SK-N-SH (cell line): ENCODE measurements around the gene ATP6V1G3. TPM values are rescaled to one million over a fixed set of nuclear protein-coding genes. Genes with fewer than 3 reads are reported as not detected.
A peak's percentile ranks its signal among the peaks of the same experiment; 100 is the strongest.

Source experiments
- CTCF ChIA-PET: fragments of 300-600, 350-600 bp; formaldehyde crosslinking; extraction: SDS; loops from one replicate; lab custom pipeline; 2021; lab: Yijun Ruan, JAX
- POLR2A ChIA-PET: fragments of 350-600 bp; sonication (Branson Sonifier 250); formaldehyde crosslinking; extraction: SDS; loops from one replicate; lab custom pipeline; 2020; ENCODE audit warnings: antibody characterized with exemption, inconsistent platforms; lab: Yijun Ruan, JAX
- DNase-seq: peaks from one replicate; pipeline ENCODE4 v3.0.0; 2012
- H2AFZ ChIP-seq: fragments of 200-600 bp; sonication (generic); 2 replicates; pipeline ENCODE4 v1.8.1; 2016; ENCODE audit warnings: antibody characterized with exemption, mild to moderate bottlenecking, low read depth
- H3F3A ChIP-seq: fragments of 200-600 bp; sonication (generic); replicated peaks from 2 replicates; pipeline ENCODE3; 2016; ENCODE audit warnings: antibody characterized with exemption, mild to moderate bottlenecking; ENCODE audit not compliant: insufficient read depth
- H3K27ac ChIP-seq, 2 experiments: fragments of 200-500 bp in 1 of 2; fragments of 200-600 bp in 1 of 2; sonication (Bioruptor generic) in 1 of 2; sonication (generic), shearing (Covaris generic) in 1 of 2; 2 replicates each; pipeline versions ENCODE4 v1.5.1 to v1.6.1; 2014 to 2016; ENCODE audit warnings: low read depth in 2 of 2, inconsistent platforms in 1 of 2, low read length in 1 of 2, mild to moderate bottlenecking in 1 of 2, mixed read lengths in 1 of 2
- H3K27me3 ChIP-seq: fragments of 200-600 bp; sonication (generic), shearing (Covaris generic); 2 replicates; pipeline ENCODE4 v1.6.1; 2016; ENCODE audit warnings: mixed run types; ENCODE audit not compliant: insufficient read depth
- H3K36me3 ChIP-seq, 2 experiments: fragments of 200-500 bp in 1 of 2; fragments of 200-600 bp in 1 of 2; sonication (Bioruptor generic) in 1 of 2; sonication (generic) in 1 of 2; replicated peaks in 1 of 2; 2 replicates each; pipeline versions ENCODE3 to v1.5.1; 2014 to 2016; ENCODE audit warnings: low read length in 1 of 2, mild to moderate bottlenecking in 1 of 2; ENCODE audit not compliant: insufficient read depth in 2 of 2, control insufficient read depth in 1 of 2
- H3K4me1 ChIP-seq, 2 experiments: fragments of 200-500 bp in 1 of 2; fragments of 200-600 bp in 1 of 2; sonication (Bioruptor generic) in 1 of 2; sonication (generic), shearing (Covaris generic) in 1 of 2; 2 replicates each; pipeline versions ENCODE4 v1.5.1 to v1.6.1; 2014 to 2016; ENCODE audit warnings: low read depth in 1 of 2, low read length in 1 of 2, mixed run types in 1 of 2; ENCODE audit not compliant: insufficient read depth in 2 of 2, control insufficient read depth in 1 of 2
- H3K4me2 ChIP-seq: fragments of 200-600 bp; sonication (generic), shearing (Covaris generic); 2 replicates; pipeline ENCODE4 v1.6.1; 2017; ENCODE audit warnings: mixed run types
- H3K4me3 ChIP-seq, 2 experiments: fragments of 200-500 bp in 1 of 2; fragments of 200-600 bp in 1 of 2; sonication (Bioruptor generic) in 1 of 2; sonication (generic), shearing (Covaris generic) in 1 of 2; 2 replicates each; pipeline versions ENCODE4 v1.5.1 to v1.8.1; 2014 to 2016; ENCODE audit warnings: low read depth in 2 of 2, inconsistent platforms in 1 of 2, low read length in 1 of 2, mild to moderate bottlenecking in 1 of 2, mixed read lengths in 1 of 2, moderate library complexity in 1 of 2
- H3K79me2 ChIP-seq: fragments of 200-600 bp; sonication (generic); 2 replicates; pipeline ENCODE4 v1.8.1; 2017; ENCODE audit warnings: mild to moderate bottlenecking; ENCODE audit not compliant: insufficient read depth
- H3K9ac ChIP-seq: fragments of 200-600 bp; sonication (generic); 2 replicates; pipeline ENCODE4 v1.6.1; 2017; ENCODE audit warnings: mixed run types
- H3K9me2 ChIP-seq: fragments of 200-600 bp; sonication (generic); 2 replicates; pipeline ENCODE4 v1.6.1; 2017; ENCODE audit warnings: mixed run types
- H3K9me3 ChIP-seq: fragments of 200-600 bp; sonication (generic); 2 replicates; pipeline ENCODE4 v1.6.1; 2017; ENCODE audit warnings: mixed run types, mild to moderate bottlenecking, moderate library complexity
- H4K20me1 ChIP-seq: fragments of 200-600 bp; sonication (generic); 2 replicates; pipeline ENCODE4 v1.6.1; 2017; ENCODE audit warnings: mild to moderate bottlenecking, mixed run types; ENCODE audit not compliant: insufficient read depth
- EP300 ChIP-seq, 2 experiments: IDR thresholded peaks; 2 replicates each; pipeline versions ENCODE4 v1.4.0 to v1.6.1; 2012; ENCODE audit warnings: borderline replicate concordance in 1 of 2, low read depth in 1 of 2, low read length in 1 of 2
- FOXJ3 ChIP-seq: sonication (generic); formaldehyde crosslinking; IDR thresholded peaks from 2 replicates; pipeline ENCODE4 v1.5.1; 2020; ENCODE audit warnings: mild to moderate bottlenecking, missing genetic modification reagents
- MEF2A ChIP-seq: IDR thresholded peaks from 2 replicates; pipeline ENCODE4 v1.4.0; 2012; ENCODE audit warnings: low read depth, borderline replicate concordance
- NFIC ChIP-seq: IDR thresholded peaks from 2 replicates; pipeline ENCODE4 v1.4.0; 2012; ENCODE audit warnings: borderline replicate concordance
- NRF1 ChIP-seq: IDR thresholded peaks from 2 replicates; pipeline ENCODE4 v1.6.1; 2012; ENCODE audit warnings: low read depth, mild to moderate bottlenecking, low read length
- RAD21 ChIP-seq: IDR thresholded peaks from 2 replicates; pipeline ENCODE4 v1.6.1; 2012; ENCODE audit warnings: mild to moderate bottlenecking, low read length
- RCOR1 ChIP-seq: fragments of 150-350 bp; IDR thresholded peaks from 2 replicates; pipeline ENCODE4 v1.6.1; 2017; ENCODE audit warnings: antibody characterized with exemption, low read length
- RFX5 ChIP-seq: IDR thresholded peaks from 2 replicates; pipeline ENCODE4 v1.6.1; 2012; ENCODE audit warnings: mild to moderate bottlenecking, improper control_type of control experiment, low read length
- SMC3 ChIP-seq: IDR thresholded peaks from 2 replicates; pipeline ENCODE4 v1.6.1; 2012; ENCODE audit warnings: low read depth, low read length, improper control_type of control experiment
- TAF1 ChIP-seq: IDR thresholded peaks from 2 replicates; pipeline ENCODE4 v1.6.1; 2012; ENCODE audit warnings: low read depth, mild to moderate bottlenecking, low read length, moderate library complexity, borderline replicate concordance
- TCF12 ChIP-seq: IDR thresholded peaks from 2 replicates; pipeline ENCODE4 v1.4.0; 2012
- TEAD4 ChIP-seq: IDR thresholded peaks from 2 replicates; pipeline ENCODE4 v1.4.0; 2012; ENCODE audit warnings: mild to moderate bottlenecking, borderline replicate concordance; ENCODE audit not compliant: insufficient read depth
- WGBS: methylation state at CpG from one replicate; pipeline ENCODE4 v1.1.6; 2017; ENCODE audit warnings: low lambda C conversion rate; 5-methylcytosine and 5-hydroxymethylcytosine counted together
- polyA plus RNA-seq, 3 experiments: library from polyadenylated mRNA; depleted of rRNA; stranded (reverse); fragments of >200 nt; gene quantifications; 2 replicates each; pipeline ENCODE4 v1.2.3, GENCODE V29; 2012
- TF ChIP-seq, protein P1 (sequence below): fragments of 150-350 bp; IDR thresholded peaks from 2 replicates; pipeline ENCODE4 v1.6.1; 2016; ENCODE audit warnings: mild to moderate bottlenecking, low read depth, low read length
- TF ChIP-seq, protein P2 (sequence below): IDR thresholded peaks from 2 replicates; pipeline ENCODE4 v1.4.0; 2012; ENCODE audit warnings: low read depth, borderline replicate concordance
- TF ChIP-seq, protein P3 (sequence below): fragments of 200-600 bp; sonication (generic); IDR thresholded peaks from 2 replicates; pipeline ENCODE4 v1.6.1; 2017; ENCODE audit warnings: antibody characterized with exemption, mild to moderate bottlenecking, moderate library complexity
- TF ChIP-seq, protein P4 (sequence below): IDR thresholded peaks from 2 replicates; pipeline ENCODE4 v1.4.0; 2012; ENCODE audit warnings: low read depth
- TF ChIP-seq, protein P5 (sequence below): fragments of 150-350 bp; IDR thresholded peaks from 2 replicates; pipeline ENCODE4 v1.6.1; 2017; ENCODE audit warnings: antibody characterized with exemption, low read length, low read depth, borderline replicate concordance

ATP6V1G3 gene
- polyA plus RNA-seq, 1 of the 3 experiments (the other 2 are of a cell fraction) = not detected

DNA sequence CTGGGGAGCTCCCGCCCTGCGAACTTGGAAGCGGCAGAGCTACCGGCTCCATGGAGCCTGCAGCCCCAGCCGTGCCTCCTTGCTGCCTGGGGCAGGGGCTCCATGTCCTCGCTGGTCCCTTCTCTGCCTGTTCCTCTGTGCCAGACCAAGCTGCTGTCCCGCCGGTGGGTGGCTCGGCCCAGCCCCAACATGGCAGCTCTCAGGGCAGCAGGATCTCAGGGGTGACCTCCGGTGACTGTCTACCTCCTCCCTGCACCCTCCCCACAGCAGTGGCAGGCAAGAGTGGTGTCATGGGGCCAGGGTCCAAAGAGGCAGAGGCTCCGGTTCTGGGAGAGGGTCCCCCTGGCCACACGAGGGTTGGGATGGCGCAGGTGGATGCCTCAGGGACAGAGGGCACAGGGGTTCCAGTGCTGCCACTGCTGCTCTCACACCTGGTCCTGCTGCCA is 45.8 kb downstream of the ATP6V1G3 start:
- no peak overlapping the region for H3K9ac ChIP-seq
- no peak overlapping the region for H2AFZ ChIP-seq
- POLR2A ChIA-PET = no interaction called here
- H3K36me3 ChIP-seq = no peaks in the 10 kb centered on the region
- peak overlapping the region in 1 of 2 experiments; percentile 89; a peak in 2 of 4 replicates for H3K27ac ChIP-seq
- peaks cover 8 to 52% of the 10 kb centered on the region in 2 experiments for H3K4me1 ChIP-seq
- H3K9me3 ChIP-seq = no peaks in the 10 kb centered on the region
- H3K9me2 ChIP-seq = no peaks in the 10 kb centered on the region
- no peaks in the 10 kb centered on the region for H4K20me1 ChIP-seq
- peaks cover 35% of the 10 kb centered on the region for H3F3A ChIP-seq
- no peaks in the 10 kb centered on the region for H3K79me2 ChIP-seq
- no peak overlapping the region for H3K4me2 ChIP-seq
- WGBS = 97% methylated on average over 6 of the region's 13 CpGs
- CTCF ChIA-PET = no interaction called here
- H3K4me3 ChIP-seq = no peak overlapping the region
- no peak for TF ChIP-seq FOXJ3
- no peak for TF ChIP-seq EP300 (IDR thresholded peaks at IDR 0.05; ENCODE audit: borderline replicate concordance in 1 of 2, low read depth in 1 of 2, low read length in 1 of 2)
- TF ChIP-seq, protein P1, sequence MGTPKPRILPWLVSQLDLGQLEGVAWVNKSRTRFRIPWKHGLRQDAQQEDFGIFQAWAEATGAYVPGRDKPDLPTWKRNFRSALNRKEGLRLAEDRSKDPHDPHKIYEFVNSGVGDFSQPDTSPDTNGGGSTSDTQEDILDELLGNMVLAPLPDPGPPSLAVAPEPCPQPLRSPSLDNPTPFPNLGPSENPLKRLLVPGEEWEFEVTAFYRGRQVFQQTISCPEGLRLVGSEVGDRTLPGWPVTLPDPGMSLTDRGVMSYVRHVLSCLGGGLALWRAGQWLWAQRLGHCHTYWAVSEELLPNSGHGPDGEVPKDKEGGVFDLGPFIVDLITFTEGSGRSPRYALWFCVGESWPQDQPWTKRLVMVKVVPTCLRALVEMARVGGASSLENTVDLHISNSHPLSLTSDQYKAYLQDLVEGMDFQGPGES = no peak
- no peak for TF ChIP-seq NFIC
- TF ChIP-seq NRF1 = no peak
- TF ChIP-seq, protein P2, sequence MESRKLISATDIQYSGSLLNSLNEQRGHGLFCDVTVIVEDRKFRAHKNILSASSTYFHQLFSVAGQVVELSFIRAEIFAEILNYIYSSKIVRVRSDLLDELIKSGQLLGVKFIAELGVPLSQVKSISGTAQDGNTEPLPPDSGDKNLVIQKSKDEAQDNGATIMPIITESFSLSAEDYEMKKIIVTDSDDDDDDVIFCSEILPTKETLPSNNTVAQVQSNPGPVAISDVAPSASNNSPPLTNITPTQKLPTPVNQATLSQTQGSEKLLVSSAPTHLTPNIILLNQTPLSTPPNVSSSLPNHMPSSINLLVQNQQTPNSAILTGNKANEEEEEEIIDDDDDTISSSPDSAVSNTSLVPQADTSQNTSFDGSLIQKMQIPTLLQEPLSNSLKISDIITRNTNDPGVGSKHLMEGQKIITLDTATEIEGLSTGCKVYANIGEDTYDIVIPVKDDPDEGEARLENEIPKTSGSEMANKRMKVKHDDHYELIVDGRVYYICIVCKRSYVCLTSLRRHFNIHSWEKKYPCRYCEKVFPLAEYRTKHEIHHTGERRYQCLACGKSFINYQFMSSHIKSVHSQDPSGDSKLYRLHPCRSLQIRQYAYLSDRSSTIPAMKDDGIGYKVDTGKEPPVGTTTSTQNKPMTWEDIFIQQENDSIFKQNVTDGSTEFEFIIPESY = no peak
- TF ChIP-seq MEF2A = no peak
- TF ChIP-seq, protein P3, sequence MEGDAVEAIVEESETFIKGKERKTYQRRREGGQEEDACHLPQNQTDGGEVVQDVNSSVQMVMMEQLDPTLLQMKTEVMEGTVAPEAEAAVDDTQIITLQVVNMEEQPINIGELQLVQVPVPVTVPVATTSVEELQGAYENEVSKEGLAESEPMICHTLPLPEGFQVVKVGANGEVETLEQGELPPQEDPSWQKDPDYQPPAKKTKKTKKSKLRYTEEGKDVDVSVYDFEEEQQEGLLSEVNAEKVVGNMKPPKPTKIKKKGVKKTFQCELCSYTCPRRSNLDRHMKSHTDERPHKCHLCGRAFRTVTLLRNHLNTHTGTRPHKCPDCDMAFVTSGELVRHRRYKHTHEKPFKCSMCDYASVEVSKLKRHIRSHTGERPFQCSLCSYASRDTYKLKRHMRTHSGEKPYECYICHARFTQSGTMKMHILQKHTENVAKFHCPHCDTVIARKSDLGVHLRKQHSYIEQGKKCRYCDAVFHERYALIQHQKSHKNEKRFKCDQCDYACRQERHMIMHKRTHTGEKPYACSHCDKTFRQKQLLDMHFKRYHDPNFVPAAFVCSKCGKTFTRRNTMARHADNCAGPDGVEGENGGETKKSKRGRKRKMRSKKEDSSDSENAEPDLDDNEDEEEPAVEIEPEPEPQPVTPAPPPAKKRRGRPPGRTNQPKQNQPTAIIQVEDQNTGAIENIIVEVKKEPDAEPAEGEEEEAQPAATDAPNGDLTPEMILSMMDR = no peak
- TF ChIP-seq RCOR1 = no peak
- no peak for TF ChIP-seq TAF1
- no peak for TF ChIP-seq RFX5
- TF ChIP-seq TEAD4 = no peak
- no peak for TF ChIP-seq RAD21
- no peak for TF ChIP-seq TCF12
- TF ChIP-seq, protein P4, sequence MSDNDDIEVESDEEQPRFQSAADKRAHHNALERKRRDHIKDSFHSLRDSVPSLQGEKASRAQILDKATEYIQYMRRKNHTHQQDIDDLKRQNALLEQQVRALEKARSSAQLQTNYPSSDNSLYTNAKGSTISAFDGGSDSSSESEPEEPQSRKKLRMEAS = no peak
- no peak for TF ChIP-seq SMC3
- TF ChIP-seq, protein P5, sequence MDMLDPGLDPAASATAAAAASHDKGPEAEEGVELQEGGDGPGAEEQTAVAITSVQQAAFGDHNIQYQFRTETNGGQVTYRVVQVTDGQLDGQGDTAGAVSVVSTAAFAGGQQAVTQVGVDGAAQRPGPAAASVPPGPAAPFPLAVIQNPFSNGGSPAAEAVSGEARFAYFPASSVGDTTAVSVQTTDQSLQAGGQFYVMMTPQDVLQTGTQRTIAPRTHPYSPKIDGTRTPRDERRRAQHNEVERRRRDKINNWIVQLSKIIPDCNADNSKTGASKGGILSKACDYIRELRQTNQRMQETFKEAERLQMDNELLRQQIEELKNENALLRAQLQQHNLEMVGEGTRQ = no peak
- H3K27me3 ChIP-seq = no peaks in the 10 kb centered on the region
- DNase-seq = no peak
